NCI-H446 (cell line): ENCODE measurements around the gene TMEM213.

Source experiments
- DNase-seq, 2 experiments: peaks; one replicate each; lab custom pipeline; 2025; lab: John Stamatoyannopoulos, UW

The TMEM213 gene, protein sequence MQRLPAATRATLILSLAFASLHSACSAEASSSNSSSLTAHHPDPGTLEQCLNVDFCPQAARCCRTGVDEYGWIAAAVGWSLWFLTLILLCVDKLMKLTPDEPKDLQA

DNA sequence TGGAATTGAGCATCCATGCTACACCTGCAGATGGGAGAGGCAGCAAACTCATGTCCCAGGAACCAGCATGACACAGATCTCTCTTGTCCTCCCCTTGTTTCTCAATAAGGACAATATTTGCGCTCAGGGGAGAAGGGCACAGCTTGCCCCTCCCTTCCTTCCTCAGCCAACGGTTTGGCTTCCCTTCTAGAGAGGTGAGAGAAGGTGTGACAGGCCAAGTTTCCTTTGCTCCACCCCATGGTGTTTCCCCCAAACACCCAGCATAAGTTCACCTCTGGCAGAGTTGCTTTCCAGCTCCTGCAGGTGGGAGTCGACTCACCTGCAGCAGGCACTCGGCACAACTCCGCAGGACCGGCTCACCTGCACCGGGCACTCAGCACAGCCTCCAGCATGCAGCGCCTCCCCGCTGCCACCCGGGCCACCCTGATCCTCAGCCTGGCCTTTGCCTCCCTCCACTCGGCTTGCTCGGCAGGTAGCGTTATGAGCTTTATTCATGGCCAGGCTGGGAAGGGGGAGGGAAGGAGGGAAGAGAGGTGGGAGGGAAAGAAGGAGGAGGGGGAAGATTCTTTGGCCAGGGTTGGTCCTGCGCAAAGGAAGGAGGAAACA, at the start of gene TMEM213, which contains the start of gene ATP6V0A4:
Gene TMEM213, plus strand, starts transcription at position 280 of the 606 bp plus-strand sequence. Its CDS starts 111 bp downstream, at position 391.
Gene ATP6V0A4, minus strand, starts transcription at position 482 of the 606 bp plus-strand sequence. CDS start 26,949 bp downstream, outside the sequence.
- DNase-seq: no peak

- no peak for DNase-seq
These were observed 49.1 kb upstream of the TMEM213 start for GRCh38 chr7:138748666-138749065.

- no peak for DNase-seq
These were observed 47.8 kb upstream of the TMEM213 start for GRCh38 chr7:138749960-138750359.

DNA sequence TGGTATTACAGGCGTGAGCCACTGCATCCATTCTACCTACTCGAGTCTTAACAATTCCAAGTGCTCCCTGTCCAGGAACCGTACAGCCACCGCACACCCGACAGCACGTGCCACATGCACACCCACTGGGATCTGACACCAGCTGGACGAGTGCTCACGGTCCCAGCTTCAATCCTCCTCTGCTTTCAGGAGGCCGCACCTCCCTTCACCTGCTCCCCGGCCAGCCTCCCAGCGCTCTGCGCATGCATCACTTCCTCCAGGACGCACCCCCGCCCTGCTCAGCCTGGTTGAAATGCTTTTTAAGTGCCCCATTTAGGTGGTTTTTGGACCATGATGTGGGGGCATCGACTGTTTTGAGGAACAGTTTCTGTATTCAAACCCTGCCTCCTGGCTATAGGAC, 47.3 kb upstream of the TMEM213 start:
- no peak for DNase-seq

- no peak for DNase-seq
These were observed 46.8 kb upstream of the TMEM213 start for GRCh38 chr7:138750901-138751464.

DNA sequence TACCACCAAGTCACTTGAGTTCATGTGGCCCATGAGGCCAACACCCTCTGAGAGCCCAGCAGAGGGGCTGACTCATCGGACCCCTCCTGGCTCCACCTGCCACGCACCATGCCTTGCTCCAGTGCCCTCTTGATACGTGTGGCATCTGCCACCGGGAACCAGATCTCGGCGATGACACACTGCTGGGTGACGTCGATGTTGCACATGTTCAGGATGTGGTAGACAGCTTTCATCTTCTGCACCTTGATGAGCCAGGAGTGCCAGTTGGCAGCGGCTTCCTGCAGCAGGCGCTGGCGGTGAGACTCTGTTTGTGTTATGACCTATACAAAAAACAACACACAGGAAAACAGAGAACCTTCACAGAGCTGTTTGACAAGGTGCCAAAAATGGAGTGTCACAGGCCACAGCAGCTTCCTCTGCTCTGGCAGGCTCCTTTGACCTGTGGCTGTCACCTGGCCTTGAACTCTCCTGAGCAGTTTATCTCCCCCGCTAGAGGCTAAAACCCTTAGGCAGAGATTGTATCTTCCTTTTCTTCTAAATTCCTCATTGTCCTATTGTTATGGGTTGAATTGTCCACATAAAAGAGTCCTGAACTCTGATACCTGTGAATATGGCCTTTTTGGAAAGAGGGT, 45.2 kb upstream of the TMEM213 start:
- DNase-seq: peak in 1 of 2 experiments; percentile 46

GRCh38 chr7:138753150-138753518, 44.7 kb upstream of the TMEM213 start:
- no peak for DNase-seq

DNA sequence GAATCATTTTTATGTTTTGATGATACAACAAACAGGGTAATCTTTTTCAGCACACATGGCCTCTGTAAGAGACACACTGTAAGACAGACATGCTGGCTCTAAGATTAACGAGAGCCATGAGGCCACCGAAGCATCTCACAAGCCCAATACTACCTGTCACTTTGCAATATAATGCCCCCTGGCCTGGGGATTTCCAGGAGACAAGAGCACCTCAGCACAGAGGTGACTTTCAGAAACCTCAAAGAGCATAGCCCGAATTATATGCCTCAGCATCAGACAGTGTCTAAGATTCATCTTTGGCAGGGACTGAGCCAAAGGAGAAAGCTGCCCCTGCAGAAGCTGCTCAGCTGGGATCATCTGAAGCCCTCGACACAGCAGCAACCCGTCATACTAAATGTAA, 44.2 kb upstream of the TMEM213 start:
- DNase-seq: no peak

DNA sequence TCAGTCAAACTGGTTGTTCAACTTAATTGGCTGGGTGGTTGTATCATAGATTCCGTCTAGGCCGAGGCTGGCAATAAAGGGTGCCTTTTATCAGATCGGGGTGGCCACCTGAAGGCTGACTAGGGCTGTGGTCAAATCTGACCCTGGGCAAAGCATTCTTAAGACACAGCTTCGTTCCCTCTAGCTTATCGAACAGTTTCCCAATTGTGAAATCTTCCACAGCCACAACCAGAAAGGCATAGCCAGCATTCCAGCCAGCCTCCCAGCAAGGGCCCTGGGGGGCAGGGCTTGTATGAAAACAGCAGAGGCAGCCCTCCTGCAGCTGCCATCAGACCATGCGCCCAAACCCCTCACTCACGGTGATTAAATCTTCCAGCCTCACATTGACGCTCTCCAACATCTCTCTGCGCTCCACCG, 42.5 kb upstream of the TMEM213 start:
- no peak for DNase-seq

DNA sequence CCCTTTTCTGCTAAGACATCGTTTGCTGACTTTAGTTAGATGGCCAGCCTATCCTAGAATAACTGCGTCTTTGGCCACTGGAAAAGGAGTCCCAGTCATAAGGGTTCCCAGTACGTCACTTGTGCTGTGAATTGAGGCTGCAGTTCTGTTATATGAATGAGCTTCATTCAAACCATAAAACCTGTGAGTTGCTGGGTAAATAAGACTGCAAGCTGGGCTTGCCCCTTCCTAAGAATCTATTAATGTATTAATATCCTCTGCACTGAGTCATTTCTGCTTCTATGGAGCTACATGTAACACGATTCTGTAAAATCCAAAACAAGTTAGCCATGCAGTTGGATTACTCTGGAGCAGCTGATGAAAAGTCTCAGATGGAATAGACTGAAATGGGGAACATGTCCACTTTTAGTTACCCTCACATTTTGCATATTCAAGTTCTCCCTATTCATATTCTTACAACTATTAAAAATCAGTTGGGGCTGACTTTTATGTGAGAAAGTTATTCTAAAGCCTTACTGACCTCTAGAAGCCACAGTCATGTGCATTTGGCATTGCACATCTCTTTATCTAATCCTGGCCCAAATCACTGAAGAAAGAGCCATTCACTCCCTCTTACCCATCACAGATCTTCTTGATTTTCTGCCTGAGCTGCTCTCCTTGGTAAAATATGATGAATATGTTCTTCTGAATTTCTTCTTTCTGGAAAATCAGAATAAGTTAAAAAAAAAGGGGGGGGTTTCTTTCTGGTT, 41.8 kb upstream of the TMEM213 start:
- DNase-seq: no peak

DNA sequence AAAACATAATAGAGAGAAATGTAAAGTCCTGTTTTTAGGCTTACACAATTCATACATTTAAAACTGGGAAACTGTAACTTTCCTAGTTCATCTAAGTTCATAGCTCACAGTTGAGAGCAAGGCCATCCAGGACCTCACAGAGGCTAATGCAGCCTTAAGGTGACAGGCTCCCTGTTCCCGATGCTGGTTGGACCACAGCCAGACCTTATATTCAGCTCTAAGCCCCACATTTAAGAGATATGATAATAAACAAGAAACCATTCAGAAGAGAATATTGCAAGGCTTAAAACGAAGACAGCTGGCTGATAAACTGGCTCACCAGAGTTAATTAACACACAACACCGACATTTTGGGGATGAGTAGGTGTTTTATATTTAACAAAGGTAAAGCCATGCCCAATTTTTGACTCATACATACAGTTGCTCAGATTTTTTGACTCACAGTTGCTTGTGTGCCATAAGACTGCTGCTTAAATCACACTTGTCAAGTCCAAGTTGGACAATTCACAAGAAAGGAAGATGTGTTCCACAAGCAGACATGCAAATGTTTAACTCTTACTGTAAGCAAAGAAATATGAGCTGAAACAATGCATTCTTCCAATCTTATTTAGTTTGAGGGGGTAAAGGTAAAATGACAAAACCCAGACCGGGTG, 41.1 kb upstream of the TMEM213 start:
- no peak for DNase-seq

- DNase-seq: no peak
These were observed 29.6 kb upstream of the TMEM213 start for GRCh38 chr7:138768241-138768640.

DNA sequence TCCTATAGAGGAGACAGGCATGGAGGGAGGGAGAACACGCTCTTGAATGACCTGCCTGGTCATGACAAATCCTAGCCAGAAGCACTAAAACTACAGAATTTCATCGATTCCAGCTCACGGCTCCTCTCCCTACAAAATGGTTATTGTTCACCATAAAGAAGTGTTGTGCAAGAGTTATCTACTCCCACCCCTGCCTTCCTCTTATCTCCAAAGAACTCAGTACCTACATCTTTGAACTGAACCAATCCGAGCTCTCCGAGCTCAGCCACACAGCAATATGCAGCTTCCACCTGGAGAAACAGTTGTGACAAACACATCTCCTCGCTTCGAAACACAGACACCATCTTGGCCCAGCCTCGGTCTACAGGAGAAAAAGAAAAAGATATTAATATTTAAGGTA, 26.9 kb upstream of the TMEM213 start:
- DNase-seq: no peak

DNA sequence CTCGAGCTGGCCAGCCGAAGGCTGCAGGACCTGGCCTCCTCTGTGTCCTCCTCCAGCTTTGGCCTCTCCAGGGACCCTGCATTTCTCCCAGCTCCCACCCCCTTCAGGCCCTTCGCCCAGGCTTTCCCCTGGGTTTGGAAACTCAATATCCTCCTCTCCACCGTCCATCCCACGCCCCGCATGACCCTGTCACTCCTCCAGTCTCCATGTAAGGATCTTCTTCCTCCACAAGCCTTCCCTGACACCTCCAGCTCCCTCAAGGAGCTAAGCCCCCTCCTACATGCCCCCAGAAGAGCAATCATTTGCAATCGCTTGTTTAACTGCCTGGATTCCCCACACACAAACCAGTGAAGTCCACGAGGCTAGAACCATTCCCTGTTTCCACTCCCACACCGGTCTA, 24.6 kb upstream of the TMEM213 start:
- DNase-seq: no peak

DNA sequence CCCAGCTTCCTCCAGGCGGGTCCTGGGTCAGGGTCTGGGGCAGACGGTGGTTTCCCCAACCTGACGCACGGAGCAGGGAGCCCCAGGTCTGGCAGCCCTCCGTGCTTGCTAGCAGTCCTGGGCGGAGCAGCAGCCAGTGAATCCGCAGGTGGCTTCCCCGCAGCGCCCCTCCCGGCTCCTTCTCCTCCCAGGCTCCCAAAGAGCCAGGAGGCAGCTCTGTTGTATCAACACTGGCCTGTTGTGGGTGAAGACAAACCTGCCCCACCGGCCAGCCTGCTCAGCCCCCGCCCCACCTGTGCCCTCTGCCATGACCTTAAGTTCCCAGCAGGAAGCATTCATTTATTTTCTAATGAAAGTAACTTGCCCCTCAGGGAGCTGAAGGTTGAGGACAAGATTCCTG, 24.0 kb upstream of the TMEM213 start:
- no peak for DNase-seq

DNA sequence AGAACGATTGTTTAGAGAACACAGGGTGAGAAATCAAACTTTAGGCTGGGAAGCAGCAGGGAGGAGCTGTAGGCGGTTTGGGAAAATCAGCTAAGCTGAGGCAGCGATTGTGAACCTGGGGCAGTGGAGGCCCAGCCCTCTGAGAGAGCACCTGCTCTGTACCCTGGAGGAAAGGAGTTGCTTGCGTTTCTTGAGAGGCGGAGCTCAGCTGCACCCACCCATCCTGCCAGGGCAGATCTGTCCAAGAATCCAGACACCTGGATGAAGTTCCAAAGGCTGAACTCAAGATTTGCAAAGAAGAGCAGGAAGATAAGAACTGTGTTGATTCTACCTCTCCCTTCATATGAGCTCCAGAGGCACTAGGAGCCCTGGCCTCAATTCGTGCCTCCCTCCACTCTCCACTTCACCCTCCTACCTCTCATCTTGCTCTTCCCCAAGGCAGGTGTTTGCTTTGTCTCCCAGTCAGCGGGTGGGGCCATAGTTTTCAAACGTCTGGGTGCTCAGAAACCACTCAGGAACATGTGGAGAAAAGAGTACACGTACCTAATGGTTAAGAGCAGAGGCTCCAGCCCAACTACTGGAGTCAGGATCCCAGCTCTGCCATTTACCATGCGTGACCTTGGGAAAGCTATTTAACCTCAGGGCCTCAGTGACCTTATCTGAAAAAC, 21.5 kb upstream of the TMEM213 start:
- no peak for DNase-seq

DNA sequence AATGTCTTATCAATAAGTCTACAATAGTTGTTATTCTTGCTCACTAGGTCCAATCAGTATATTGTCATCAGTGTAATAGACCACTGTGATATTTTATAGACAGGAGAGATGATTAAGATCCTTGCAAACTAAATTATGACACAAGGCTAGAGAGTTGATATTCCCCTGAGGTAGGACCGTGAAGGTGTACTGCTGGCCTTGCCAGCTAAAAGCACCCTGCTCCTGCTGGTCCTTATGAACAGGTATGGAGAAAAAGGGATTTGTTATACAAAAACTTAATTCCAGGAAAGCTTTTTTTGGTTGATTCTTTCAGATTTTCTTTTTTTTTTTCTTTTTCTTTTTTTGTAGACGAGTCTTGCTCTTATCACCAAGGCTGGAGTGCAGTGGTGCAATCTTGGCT, 16.8 kb upstream of the TMEM213 start:
- DNase-seq: no peak

GRCh38 chr7:138784692-138785091, 13.1 kb upstream of the TMEM213 start:
- DNase-seq: no peak

DNA sequence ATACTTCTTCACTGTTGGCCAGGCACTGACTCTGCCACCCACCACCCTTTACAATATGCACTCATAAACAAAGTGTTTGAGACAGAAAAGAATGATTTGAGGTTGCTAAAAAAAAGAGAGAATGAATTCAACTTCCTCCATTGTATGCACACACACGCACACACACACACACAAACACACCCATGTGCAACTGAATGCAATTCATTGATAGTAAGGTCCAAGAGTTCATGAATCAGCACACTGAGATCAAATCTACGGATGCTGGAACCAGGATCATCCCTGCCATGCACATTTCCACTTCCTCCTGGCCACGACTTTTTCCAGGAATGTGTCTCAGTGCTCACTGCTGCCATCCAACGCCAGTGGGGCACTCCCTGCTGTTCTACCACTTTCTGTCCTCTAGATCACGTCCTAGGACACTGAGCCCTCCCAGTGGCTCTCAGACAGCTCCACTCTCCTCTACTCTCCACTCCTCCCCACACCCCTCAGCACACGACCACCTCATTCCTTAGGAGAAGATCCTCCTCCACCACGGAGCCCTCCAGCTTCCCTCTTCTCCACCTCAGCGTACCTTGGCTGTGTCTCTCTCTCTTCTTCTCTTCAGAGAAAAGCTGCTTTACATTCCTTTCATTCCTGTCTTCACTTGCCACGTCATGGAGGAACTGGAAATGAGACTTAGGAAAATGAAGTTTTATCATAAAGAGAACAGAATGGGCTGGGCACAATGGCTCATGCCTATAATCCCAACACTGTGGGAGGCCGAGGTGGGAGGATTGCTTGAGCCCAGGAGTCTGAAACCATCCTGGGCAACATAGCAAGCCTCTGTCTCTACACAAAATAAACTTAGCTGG, 12.0 kb upstream of the TMEM213 start:
- DNase-seq: no peak

GRCh38 chr7:138796038-138796615, 1.7 kb upstream of the TMEM213 start:
- no peak for DNase-seq
